HUES64 (cell line): ENCODE measurements around the gene GIMAP6. TPM values are rescaled to one million over a fixed set of nuclear protein-coding genes. Genes with fewer than 3 reads are reported as not detected.
"Not testable (repeated sequence)": the region's sequence is repeated elsewhere in the genome, so short reads cannot be mapped to it uniquely, and the experiment has no call there.

ENCODE experiments used
- H3K27ac ChIP-seq: 2 replicates; pipeline ENCODE4 v1.7.0; 2013; ENCODE audit warnings: low read depth, low read length, inconsistent platforms
- H3K27me3 ChIP-seq: 2 replicates; pipeline ENCODE4 v1.6.1; 2013; ENCODE audit warnings: mild to moderate bottlenecking, low read length; ENCODE audit not compliant: insufficient read depth
- H3K36me3 ChIP-seq: 2 replicates; pipeline ENCODE4 v1.6.1; 2013; ENCODE audit warnings: mild to moderate bottlenecking, low read length; ENCODE audit not compliant: insufficient read depth
- H3K4me1 ChIP-seq: 2 replicates; pipeline ENCODE4 v1.6.1; 2013; ENCODE audit warnings: mild to moderate bottlenecking, low read length, moderate library complexity; ENCODE audit not compliant: insufficient read depth
- H3K4me3 ChIP-seq: 2 replicates; pipeline ENCODE4 v1.5.1; 2013; ENCODE audit warnings: mild to moderate bottlenecking, low read length, moderate library complexity
- H3K9ac ChIP-seq: 2 replicates; pipeline ENCODE4 v1.6.1; 2013; ENCODE audit warnings: mild to moderate bottlenecking, low read depth, low read length
- H3K9me3 ChIP-seq: 2 replicates; pipeline ENCODE4 v1.6.1; 2013; ENCODE audit warnings: low read depth, low read length; ENCODE audit not compliant: insufficient read depth
- WGBS: fragments of 150-250, 120-280 bp; methylation state at CpG from one replicate; pipeline ENCODE4 v1.1.7; 2013; ENCODE audit warnings: missing lambda C conversion rate; 5-methylcytosine and 5-hydroxymethylcytosine counted together
- polyA plus RNA-seq, 2 experiments: library from polyadenylated mRNA; stranded (reverse); fragments of 50-300 nt; gene quantifications; one replicate each; pipeline ENCODE4 v1.2.3, GENCODE V29; 2013

GIMAP6 gene
- polyA plus RNA-seq (2013, experiment 1 of 2): not detected
- not detected for polyA plus RNA-seq (2013, experiment 2 of 2)

DNA sequence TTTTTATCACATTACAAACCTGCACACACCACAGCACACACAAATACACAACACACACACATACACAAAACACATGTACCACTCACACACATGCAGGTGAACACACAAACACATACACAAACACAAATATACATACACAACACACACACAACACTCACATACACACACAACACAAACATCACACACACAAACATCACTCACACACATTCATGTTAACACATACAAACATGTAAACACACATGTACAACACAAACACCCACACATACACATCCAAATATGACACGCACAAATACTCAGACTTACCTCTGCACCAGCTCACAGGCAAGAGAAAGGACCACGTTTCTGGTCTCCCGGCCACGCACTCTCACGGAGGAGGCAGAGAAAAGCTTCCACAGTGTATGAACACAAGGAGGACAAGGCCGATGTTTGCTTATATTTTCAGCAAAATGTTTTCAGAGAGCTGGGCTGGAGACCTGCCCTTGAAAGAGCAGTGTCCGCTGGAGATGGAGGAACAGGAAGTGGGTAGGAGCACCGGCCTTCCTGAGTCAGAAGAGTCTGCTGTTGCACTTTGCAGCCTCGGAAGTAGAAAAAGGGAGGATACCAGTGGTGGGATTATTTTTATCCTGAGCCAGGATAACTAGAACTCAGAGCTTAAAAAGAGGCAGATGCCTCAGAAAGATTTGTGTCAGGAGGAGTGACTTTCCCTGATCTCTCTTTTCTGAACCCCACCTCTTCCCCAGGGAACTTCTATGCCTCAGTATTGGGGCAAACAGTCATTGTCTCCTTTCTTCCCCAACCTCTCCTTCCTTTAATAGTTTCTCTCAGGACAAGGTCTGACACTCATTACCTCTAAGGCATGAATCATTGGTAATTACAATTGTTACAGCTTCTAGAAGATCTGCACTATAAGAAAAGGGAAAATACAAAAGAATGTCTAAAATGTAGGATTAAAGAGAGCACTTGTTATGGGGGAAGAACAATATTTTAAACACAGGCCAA, at the start of gene GIMAP6:
GIMAP6 (minus strand) TSS at position 520 of the 999 bp plus-strand sequence. CDS start 2,243 bp downstream, outside the sequence.
- Histone ChIP-seq H3K27ac (no peak within 1 kb of the TSS), H3K36me3 (no peaks in the 10 kb centered on the region), H3K9ac (no peak within 1 kb of the TSS), H3K4me3 (no peak within 1 kb of the TSS), H3K4me1 (no peaks in the 10 kb centered on the region), H3K27me3 (no peaks in the 10 kb centered on the region), H3K9me3 (peaks cover 6% of the 10 kb centered on the region; the same call in 1 of the 2 replicates)
- WGBS: 90% methylated on average over 9 of the region's 9 CpGs

DNA sequence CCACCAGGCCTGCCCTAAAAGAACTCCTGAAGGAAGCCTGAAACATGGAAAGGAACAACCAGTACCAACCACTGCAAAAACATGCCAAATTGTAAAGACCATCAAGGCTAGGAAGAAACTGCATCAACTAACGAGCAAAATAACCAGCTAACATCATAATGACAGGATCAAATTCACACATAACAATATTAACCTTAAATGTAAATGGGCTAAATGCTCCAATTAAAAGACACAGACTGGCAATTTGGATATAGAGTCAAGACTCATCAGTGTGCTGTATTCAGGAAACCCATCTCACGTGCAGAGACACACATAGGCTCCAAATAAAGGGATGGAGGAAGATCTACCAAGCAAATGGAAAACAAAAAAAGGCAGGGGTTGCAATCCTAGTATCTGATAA, 48.2 kb upstream of the GIMAP6 start:
- H3K4me3 ChIP-seq, H3K27ac ChIP-seq, H3K4me1 ChIP-seq, H3K36me3 ChIP-seq, H3K27me3 ChIP-seq, H3K9ac ChIP-seq, H3K9me3 ChIP-seq: not testable (repeated sequence)
- WGBS: no CpG with 5 or more reads among the region's 2 CpGs

DNA sequence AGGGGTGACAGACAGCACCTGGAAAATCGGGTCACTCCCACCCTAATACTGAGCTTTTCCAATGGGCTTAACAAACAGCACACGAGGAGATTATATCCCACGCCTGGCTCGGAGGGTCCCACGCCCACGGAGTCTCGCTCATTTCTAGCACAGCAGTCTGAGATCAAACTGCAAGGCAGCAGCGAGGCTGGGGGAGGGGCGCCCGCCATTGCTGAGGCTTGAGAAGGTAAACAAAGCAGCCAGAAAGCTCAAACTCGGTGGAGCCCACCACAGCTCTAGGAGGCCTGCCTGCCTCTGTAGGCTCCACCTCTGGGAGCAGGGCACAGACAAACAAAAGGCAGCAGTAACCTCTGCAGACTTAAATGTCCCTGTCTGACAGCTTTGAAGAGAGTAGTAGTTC, 46.4 kb upstream of the GIMAP6 start:
- 87% methylated on average over 11 of the region's 11 CpGs for WGBS
- H3K36me3 ChIP-seq, H3K4me3 ChIP-seq, H3K27me3 ChIP-seq, H3K27ac ChIP-seq, H3K9ac ChIP-seq, H3K9me3 ChIP-seq, H3K4me1 ChIP-seq: not testable (repeated sequence)

DNA sequence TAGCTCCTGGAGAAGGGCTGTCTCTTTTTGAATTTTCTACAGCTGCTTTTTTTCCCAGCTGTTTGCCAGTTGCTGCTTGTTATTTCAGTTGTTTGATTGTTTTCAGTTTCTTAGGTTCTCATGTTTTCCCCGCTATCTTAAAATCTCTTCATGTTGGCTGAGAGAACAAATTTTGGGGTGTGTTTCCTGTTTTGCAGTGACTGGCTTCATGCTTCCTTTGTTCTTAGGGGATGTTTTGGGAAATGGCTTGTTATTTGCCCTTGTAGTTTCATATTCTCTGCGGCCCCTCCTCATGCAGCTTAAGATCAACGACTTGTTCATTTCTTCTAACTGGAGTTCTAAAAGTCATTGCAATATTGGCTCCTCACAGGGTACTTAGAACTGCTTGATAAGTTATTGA, 44.7 kb upstream of the GIMAP6 start:
- not testable (repeated sequence) for H3K9ac ChIP-seq, H3K4me3 ChIP-seq, H3K27me3 ChIP-seq, H3K9me3 ChIP-seq, H3K4me1 ChIP-seq, H3K36me3 ChIP-seq, H3K27ac ChIP-seq
- 96% methylated on average over 3 of the region's 3 CpGs for WGBS

DNA sequence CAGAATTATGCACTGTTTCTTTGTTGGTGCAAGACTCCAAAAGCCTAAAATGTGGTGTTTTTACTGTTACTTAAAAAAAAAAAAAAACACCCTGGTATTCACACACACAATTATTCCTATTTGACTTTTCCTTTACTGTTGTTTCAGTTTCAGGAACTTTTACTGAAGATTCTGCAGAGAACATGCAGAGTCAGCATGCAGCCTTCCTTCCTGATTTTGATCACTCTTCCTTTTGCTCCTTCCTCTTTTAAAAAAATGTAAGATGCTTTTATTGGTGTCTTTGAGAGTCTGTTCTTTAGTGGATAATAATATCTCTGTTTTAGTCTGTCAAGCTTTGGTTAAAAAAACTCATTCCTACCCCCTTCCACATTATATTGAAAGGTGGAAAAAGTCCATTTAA, 44.1 kb upstream of the GIMAP6 start:
- not testable (repeated sequence) for H3K36me3 ChIP-seq, H3K4me3 ChIP-seq, H3K9ac ChIP-seq, H3K9me3 ChIP-seq, H3K27ac ChIP-seq, H3K4me1 ChIP-seq, H3K27me3 ChIP-seq

DNA sequence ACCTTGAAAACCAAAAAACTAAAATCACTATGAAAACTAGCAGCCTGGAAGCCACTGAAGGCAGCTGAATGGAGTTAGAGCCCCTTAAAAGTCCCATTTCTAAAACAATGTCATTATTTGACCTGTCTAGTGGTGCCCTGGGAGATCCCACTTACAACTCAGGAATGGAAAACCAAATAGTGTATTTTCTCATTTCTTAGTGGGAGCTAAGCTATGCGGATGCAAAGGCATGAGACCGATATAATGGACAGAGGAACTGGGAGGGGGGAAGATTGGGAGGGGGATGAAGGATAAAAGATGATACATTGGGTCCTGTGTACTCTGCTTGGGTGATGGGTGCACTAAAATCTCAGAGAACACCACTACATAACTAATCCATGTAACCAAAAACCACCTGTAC, 43.5 kb upstream of the GIMAP6 start:
- no peaks in the 10 kb centered on the region for H3K27me3 ChIP-seq
- no peak overlapping the region for H3K27ac ChIP-seq
- no peak overlapping the region for H3K9ac ChIP-seq
- no peak overlapping the region for H3K4me3 ChIP-seq
- H3K36me3 ChIP-seq: no peaks in the 10 kb centered on the region
- H3K4me1 ChIP-seq: no peaks in the 10 kb centered on the region
- peaks cover 4% of the 10 kb centered on the region; the same call in 1 of the 2 replicates for H3K9me3 ChIP-seq
- 87% methylated on average over 2 of the region's 2 CpGs for WGBS

DNA sequence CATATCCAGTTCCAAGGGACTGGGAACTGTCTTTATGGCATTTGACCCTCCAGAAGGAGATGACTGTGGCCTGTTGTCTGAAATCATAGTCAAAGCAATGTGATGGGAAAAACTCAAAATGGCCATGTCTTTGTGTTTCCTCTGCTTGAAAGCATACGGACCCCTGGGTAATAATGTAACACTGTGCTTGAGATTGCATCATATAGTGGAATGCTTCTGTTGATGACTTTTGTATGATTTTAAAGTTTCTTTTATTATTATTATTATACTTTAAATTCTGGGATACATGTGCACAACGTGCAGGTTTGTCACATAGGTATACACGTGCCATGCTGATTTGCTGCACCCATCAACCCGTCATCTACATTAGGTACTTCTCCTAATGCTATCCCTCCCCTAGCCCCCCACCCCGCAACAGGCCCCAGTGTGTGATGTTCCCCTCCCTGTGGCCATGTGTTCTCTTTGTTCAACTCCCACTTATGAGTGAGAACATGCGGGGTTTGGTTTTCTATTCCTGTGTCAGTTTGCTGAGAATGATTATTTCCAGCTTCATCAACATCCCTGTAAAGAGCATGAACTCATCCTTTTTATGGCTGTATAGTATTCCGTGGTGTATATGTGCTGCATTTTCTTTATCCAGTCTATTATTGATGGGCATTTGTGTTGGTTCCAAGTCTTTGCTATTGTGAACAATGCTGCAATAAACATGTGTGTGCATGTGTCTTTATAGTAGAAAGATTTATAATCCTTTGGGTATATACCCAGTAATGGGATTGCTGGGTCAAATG, 39.8 kb upstream of the GIMAP6 start:
- H3K27me3 ChIP-seq, H3K36me3 ChIP-seq, H3K27ac ChIP-seq, H3K9ac ChIP-seq, H3K4me3 ChIP-seq, H3K4me1 ChIP-seq, H3K9me3 ChIP-seq: not testable (repeated sequence)
- WGBS: 91% methylated on average over 7 of the region's 7 CpGs

DNA sequence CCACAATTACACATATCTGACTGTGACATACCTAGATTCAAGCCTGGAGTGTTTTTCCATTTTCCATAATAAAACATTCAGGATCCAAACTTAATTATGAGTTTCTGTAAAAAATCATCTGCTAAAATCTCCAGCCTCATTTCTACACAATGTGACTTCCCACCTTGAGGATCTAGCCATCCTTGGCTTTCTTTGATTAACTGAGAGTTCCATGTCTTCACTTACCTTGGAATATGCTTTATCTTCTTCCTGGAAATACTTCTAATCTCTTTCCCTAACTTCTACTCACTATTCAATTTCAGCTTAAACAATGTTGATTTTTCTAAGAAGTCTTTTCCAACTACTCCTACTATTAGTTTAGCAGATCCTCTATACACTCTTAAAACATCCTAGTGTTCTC, 36.8 kb upstream of the GIMAP6 start:
- Histone ChIP-seq H3K27ac (no peak overlapping the region), H3K9ac (no peak overlapping the region), H3K9me3 (0 out of 2 replicates have a peak, but pooled peaks cover 4% of the 10 kb centered on the region), H3K36me3 (no peaks in the 10 kb centered on the region), H3K4me3 (no peak overlapping the region), H3K27me3 (no peaks in the 10 kb centered on the region), H3K4me1 (no peaks in the 10 kb centered on the region)

DNA sequence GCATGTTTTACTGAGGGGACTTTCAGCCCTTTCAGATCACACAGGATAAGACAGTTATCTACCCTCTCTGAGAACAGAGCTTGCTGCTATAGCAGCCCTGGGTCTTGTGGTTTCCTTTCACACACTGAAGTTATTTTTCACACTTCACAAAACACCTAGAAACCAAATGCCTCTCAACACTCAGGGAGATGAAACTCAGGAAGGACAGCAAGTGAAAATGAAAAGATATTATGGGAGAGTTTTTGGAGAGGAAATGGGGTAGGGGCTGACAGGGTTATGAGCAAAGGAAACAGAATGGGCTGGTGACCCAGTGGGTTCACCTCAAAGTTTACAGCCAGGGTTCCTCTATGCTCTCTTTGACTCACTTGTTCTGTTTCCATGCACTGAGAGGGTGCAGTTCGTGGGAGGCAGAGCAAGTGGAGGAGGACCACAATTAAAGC, 36.3 kb upstream of the GIMAP6 start:
- H3K27ac ChIP-seq: no peak overlapping the region
- H3K36me3 ChIP-seq: no peaks in the 10 kb centered on the region
- 0 out of 2 replicates have a peak, but pooled peaks cover 4% of the 10 kb centered on the region for H3K9me3 ChIP-seq
- no peak overlapping the region for H3K9ac ChIP-seq
- H3K4me1 ChIP-seq: no peaks in the 10 kb centered on the region
- 78% methylated on average over 1 of the region's 1 CpG for WGBS
- H3K4me3 ChIP-seq: no peak overlapping the region
- H3K27me3 ChIP-seq: no peaks in the 10 kb centered on the region

DNA sequence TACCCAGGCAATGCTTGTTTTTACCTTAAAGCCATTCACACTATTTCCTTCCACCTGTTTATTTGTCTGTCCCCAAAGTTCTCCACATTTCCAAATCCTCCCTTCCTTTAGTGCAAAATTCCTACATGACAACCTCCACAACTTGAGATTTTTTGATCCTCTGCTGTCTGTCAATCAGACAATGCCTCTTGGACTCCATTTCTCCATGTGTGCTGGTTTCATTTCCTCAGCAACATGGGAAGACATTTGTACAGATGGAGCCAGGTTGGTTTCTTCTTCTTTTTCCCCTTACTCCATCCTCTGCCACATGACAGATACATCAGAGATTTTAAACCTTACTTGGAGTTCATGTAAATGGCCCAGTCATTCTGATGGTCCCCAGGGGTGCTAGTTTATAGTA, 34.2 kb upstream of the GIMAP6 start:
- Histone ChIP-seq H3K4me1 (no peaks in the 10 kb centered on the region), H3K9me3 (no peaks in the 10 kb centered on the region), H3K27ac (no peak overlapping the region), H3K36me3 (no peaks in the 10 kb centered on the region), H3K9ac (no peak overlapping the region), H3K4me3 (no peak overlapping the region), H3K27me3 (no peaks in the 10 kb centered on the region)

DNA sequence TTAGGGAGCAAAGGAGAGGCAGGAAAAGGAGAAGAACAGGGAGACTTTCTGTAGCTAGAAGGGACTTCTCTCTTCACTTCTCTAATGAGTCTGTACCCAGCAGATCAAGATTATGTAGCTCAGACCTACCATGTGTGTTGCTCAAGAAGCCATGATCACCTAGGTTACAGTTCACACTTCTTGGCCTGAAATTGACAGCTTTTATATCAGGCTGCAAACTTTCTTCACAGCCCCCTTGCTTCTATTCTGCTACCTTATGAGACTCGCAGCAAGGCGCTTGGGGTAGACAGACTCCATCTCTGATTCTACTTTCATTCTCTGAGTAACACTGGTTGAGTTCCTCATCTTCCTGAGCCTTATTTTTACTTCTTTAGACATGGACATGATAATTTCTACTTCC, 33.7 kb upstream of the GIMAP6 start:
- Histone ChIP-seq H3K9ac (no peak overlapping the region), H3K27me3 (no peaks in the 10 kb centered on the region), H3K27ac (no peak overlapping the region), H3K4me1 (no peaks in the 10 kb centered on the region), H3K36me3 (no peaks in the 10 kb centered on the region), H3K9me3 (no peaks in the 10 kb centered on the region), H3K4me3 (no peak overlapping the region)
- 93% methylated on average over 2 of the region's 2 CpGs for WGBS
